Gastroesophageal sphincter (tissue), 3 donors: ENCODE data around the gene COL15A1.
A peak's percentile ranks its signal among the peaks of the same experiment; 100 is the strongest.

Experiments
- CTCF ChIP-seq, 4 experiments: fragments of 200-600 bp in 2 of 4; fragments of 450-650 bp in 2 of 4; sonication (generic) in 1 of 4; IDR thresholded peaks; one replicate each; pipeline ENCODE4 v1.5.1; 2017 to 2019; ENCODE audit warnings: antibody characterized with exemption in 4 of 4, mild to moderate bottlenecking in 2 of 4, moderate library complexity in 2 of 4
- POLR2A ChIP-seq, 2 donors: fragments of 450-650 bp; IDR thresholded peaks; one replicate each; pipeline ENCODE4 v1.6.1; 2017; ENCODE audit warnings: antibody characterized with exemption in 2 of 2, mild to moderate bottlenecking in 2 of 2, moderate library complexity in 1 of 2
- POLR2AphosphoS5 ChIP-seq: sonication (generic); formaldehyde crosslinking; IDR thresholded peaks from one replicate; pipeline ENCODE4 v1.6.1; 2017; ENCODE audit warnings: antibody characterized with exemption

DNA sequence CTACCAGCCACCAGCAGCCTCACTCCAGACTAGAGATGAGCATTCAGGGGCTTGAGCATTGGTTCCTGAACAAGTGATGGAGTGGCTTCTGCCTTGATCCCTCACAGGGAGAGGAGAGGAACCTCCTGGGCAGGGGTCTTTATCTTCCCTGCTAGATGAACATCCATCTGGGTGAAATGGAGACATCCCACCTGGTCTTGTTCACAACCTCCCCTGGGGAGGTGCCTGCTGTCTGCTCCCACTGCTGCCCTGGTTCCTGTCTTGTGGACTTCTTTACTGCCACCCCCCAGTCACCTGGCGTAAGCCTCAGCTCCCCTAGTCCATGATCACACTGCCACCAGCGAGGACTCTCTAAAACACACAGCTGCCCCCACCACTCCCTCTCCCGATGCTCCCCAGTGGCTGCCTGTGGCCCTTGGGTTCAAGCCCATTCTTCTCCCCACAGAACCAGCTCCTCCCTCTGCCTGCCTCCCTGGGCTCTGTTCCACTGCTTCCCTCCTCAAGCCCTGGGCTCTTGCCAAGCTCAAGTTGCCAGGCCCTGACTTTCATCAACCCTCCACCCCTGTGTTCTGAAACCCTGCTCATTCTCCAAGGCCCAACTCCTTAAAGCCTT, 51.5 kb downstream of the COL15A1 start:
- TF ChIP-seq POLR2A (IDR thresholded peaks at IDR 0.05) (no peak), CTCF (IDR thresholded peaks at IDR 0.05) (no peak), POLR2AphosphoS5 (peak; percentile 24)
